Stimulated activated CD8-positive, alpha-beta memory T cell treated with anti-CD3 and anti-CD28 coated beads, Interleukin-12 subunit alpha, Interleukin-12 subunit beta, amount 100 ng/mL, for 24 hours (primary cell): ENCODE results near the gene ATP6V1B1.

ENCODE experiments used
- DNase-seq: peaks from one replicate; pipeline ENCODE4 v3.0.0-alpha.2; 2020; ENCODE audit errors: extremely low read depth

Gene ATP6V1B1

GRCh38 chr2:70944111-70944690, 8.5 kb downstream of the ATP6V1B1 start:
- no peak for DNase-seq

GRCh38 chr2:70946832-70947442, 11.2 kb downstream of the ATP6V1B1 start:
- DNase-seq = no peak

- no peak for DNase-seq
Observed at GRCh38 chr2:70947556-70948184, 12.0 kb downstream of the ATP6V1B1 start.

GRCh38 chr2:70948337-70949003, 12.8 kb downstream of the ATP6V1B1 start:
- peak; percentile 51 for DNase-seq

GRCh38 chr2:70949086-70949485, 13.4 kb downstream of the ATP6V1B1 start:
- DNase-seq = no peak

- no peak for DNase-seq
Observed at GRCh38 chr2:70954886-70955285, 19.2 kb downstream of the ATP6V1B1 start.

GRCh38 chr2:70956141-70956540, 20.4 kb downstream of the ATP6V1B1 start:
- DNase-seq = no peak

- DNase-seq = no peak
Observed at GRCh38 chr2:70957798-70958197, 22.1 kb downstream of the ATP6V1B1 start.

- DNase-seq = no peak
Observed at GRCh38 chr2:70958759-70959158, 23.1 kb downstream of the ATP6V1B1 start.

- no peak for DNase-seq
Observed at GRCh38 chr2:70959271-70959761, 23.6 kb downstream of the ATP6V1B1 start.

GRCh38 chr2:70959851-70960832, 24.4 kb downstream of the ATP6V1B1 start:
- no peak for DNase-seq

GRCh38 chr2:70960833-70961647, 25.3 kb downstream of the ATP6V1B1 start:
- DNase-seq = no peak

GRCh38 chr2:70961648-70961994, 25.9 kb downstream of the ATP6V1B1 start:
- DNase-seq = no peak

- DNase-seq = no peak
Observed at GRCh38 chr2:70962211-70962884, 26.6 kb downstream of the ATP6V1B1 start.

- DNase-seq = no peak
Observed at GRCh38 chr2:70962885-70963878, 27.5 kb downstream of the ATP6V1B1 start.

- no peak for DNase-seq
Observed at GRCh38 chr2:70964133-70964532, 28.4 kb downstream of the ATP6V1B1 start.

- peak; percentile 54 for DNase-seq
Observed at GRCh38 chr2:70964596-70965386, 29.1 kb downstream of the ATP6V1B1 start.

GRCh38 chr2:70965506-70965905, 29.8 kb downstream of the ATP6V1B1 start:
- DNase-seq = no peak
